OCI-LY7 (cell line): ENCODE results near the gene PDIA6. TPM values are rescaled to one million over a fixed set of nuclear protein-coding genes. Genes with fewer than 3 reads are reported as not detected.

Experiments used
- BruUV-seq: library from RNA; stranded (reverse); fragments of 400-500 nt; replicated peaks from 2 replicates; lab custom pipeline; 2021; lab: Mats Ljungman, UMichigan
- CTCF ChIA-PET: fragments of 300-600 bp; sonication (Branson Sonifier 250); formaldehyde crosslinking; loops from one replicate; lab custom pipeline; 2022; ENCODE audit warnings: antibody characterized with exemption; ENCODE audit not compliant: unreplicated experiment; lab: Charles Lee
- POLR2A ChIA-PET: fragments of 300-600 bp; sonication (Branson Sonifier 250); formaldehyde crosslinking; loops from one replicate; lab custom pipeline; 2022; ENCODE audit warnings: antibody characterized with exemption; lab: Charles Lee
- DNase-seq: peaks from one replicate; pipeline ENCODE4 v3.0.0-alpha.2; 2015; ENCODE audit warnings: low spot score
- H2AFZ ChIP-seq: fragments of 200-600 bp; sonication (generic), shearing (Covaris generic); 2 replicates; pipeline ENCODE4 v1.6.1; 2014; ENCODE audit warnings: mild to moderate bottlenecking, antibody characterized with exemption, low read length, moderate library complexity
- H3K27ac ChIP-seq: fragments of 200-600 bp; sonication (generic); 2 replicates; pipeline ENCODE4 v1.5.1; 2014; ENCODE audit warnings: mixed run types, low read depth, mild to moderate bottlenecking, moderate library complexity, low read length, inconsistent platforms; ENCODE audit not compliant: poor library complexity, severe bottlenecking
- H3K36me3 ChIP-seq: fragments of 200-600 bp; sonication (generic); 2 replicates; pipeline ENCODE4 v1.6.1; 2014; ENCODE audit warnings: mild to moderate bottlenecking, antibody characterized with exemption, low read length, moderate library complexity, mixed read lengths; ENCODE audit not compliant: insufficient read depth
- H3K4me1 ChIP-seq: fragments of 200-600 bp; sonication (generic); 2 replicates; pipeline ENCODE4 v1.5.1; 2014; ENCODE audit warnings: mild to moderate bottlenecking, low read length; ENCODE audit not compliant: insufficient read depth, poor library complexity, severe bottlenecking
- H3K4me2 ChIP-seq: fragments of 200-600 bp; sonication (generic); 2 replicates; pipeline ENCODE4 v1.6.1; 2014; ENCODE audit warnings: mild to moderate bottlenecking, low read length
- H3K4me3 ChIP-seq: fragments of 200-600 bp; sonication (generic); 2 replicates; pipeline ENCODE4 v1.5.1; 2014; ENCODE audit warnings: mild to moderate bottlenecking, low read depth, low read length; ENCODE audit not compliant: poor library complexity, severe bottlenecking
- H3K79me2 ChIP-seq: fragments of 200-600 bp; sonication (generic); 2 replicates; pipeline ENCODE4 v1.6.1; 2016; ENCODE audit warnings: low read depth, mild to moderate bottlenecking, low read length, moderate library complexity, mixed read lengths; ENCODE audit not compliant: insufficient read depth
- H3K9me2 ChIP-seq: fragments of 200-600 bp; sonication (generic); 2 replicates; pipeline ENCODE4 v1.6.1; 2016; ENCODE audit warnings: mild to moderate bottlenecking, low read length, mixed read lengths; ENCODE audit not compliant: insufficient read depth
- H3K9me3 ChIP-seq: fragments of 200-600 bp; sonication (generic); 2 replicates; pipeline ENCODE4 v1.6.1; 2014; ENCODE audit warnings: mild to moderate bottlenecking, mixed run types, low read length, mixed read lengths
- H4K20me1 ChIP-seq: fragments of 200-600 bp; sonication (generic); 2 replicates; pipeline ENCODE4 v1.6.1; 2014; ENCODE audit warnings: mild to moderate bottlenecking, antibody characterized with exemption, low read length, moderate library complexity, mixed read lengths; ENCODE audit not compliant: insufficient read depth
- CTCF ChIP-seq: fragments of 200-600 bp; sonication (generic); conservative IDR thresholded peaks from 2 replicates; pipeline ENCODE4 v1.5.1; 2014; ENCODE audit warnings: mild to moderate bottlenecking, antibody characterized with exemption, low read length, moderate library complexity, mixed read lengths
- EZH2phosphoT487 ChIP-seq: fragments of 200-600 bp; sonication (generic); IDR thresholded peaks from 2 replicates; pipeline ENCODE4 v1.6.1; 2018; ENCODE audit warnings: low read depth, borderline replicate concordance, mild to moderate bottlenecking, mixed run types, antibody characterized with exemption, low read length, moderate library complexity, mixed read lengths
- intact Hi-C: fragments of 100-400 bp; cut with micrococcal nuclease; formaldehyde crosslinking; loops from one replicate; pipeline ENCODE4 v1.10.0; 2022; ENCODE audit not compliant: unreplicated experiment
- total RNA-seq, 2 experiments: library from RNA; depleted of rRNA in 1 of 2; stranded (reverse); fragments of >200 nt in 1 of 2; shearing (Covaris generic) in 1 of 2; gene quantifications; 2 replicates each; pipeline ENCODE4 v1.2.3, GENCODE V29; 2014 to 2022

PDIA6 gene
- total RNA-seq, 2 experiments from 2014 or later: 150 to 171 TPM

DNA sequence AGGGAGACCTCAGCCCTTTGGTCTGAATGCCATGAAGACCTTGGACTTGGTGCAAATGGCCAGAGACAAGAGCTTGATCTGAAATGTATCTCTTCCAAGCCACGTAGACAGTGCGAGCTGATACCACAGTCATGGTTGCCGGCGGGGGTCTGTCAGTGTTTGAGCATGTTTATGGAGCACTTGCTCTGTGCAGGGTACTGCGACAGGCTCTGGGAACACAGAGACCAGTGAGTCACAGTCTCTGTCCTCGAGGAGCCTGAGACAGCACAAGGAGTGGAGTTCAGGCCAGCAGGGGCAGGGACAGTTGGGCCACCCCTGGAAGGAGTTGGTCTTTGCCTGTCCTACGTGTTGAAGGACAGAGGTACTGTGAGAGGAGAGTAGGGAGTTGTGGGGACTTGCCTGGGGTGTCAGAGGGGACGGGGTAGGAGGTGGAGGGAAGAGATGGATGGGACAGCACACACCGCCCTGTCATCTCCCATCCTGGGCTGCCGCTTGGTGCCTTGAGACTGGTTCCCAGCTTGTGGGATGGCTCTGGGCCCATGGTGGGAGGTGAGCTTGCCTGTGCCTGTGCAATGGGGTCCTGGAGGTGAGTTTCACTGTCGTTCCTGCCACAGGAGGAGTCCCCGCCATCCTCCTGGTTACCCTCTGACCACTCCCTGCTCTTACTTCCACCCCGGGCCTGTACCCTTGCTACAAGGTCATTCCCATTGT lies 51.6 kb downstream of the PDIA6 start:
- H2AFZ ChIP-seq: no peak overlapping the region
- H3K9me3 ChIP-seq: no peaks in the 10 kb centered on the region
- peaks cover 7% of the 10 kb centered on the region for H3K4me1 ChIP-seq
- DNase-seq: no peak
- no peaks in the 10 kb centered on the region for H3K79me2 ChIP-seq
- H3K9me2 ChIP-seq: no peaks in the 10 kb centered on the region
- intact Hi-C loops: no loop called here
- no peaks in the 10 kb centered on the region for H4K20me1 ChIP-seq
- no peak overlapping the region for H3K4me2 ChIP-seq
- H3K27ac ChIP-seq: no peak overlapping the region
- ChIA-PET POLR2A (no interaction called here), CTCF (no interaction called here)
- TF ChIP-seq CTCF (no peak), EZH2phosphoT487 (no peak)
- H3K4me3 ChIP-seq: no peak overlapping the region
- BruUV-seq: no TSS peak
- no peaks in the 10 kb centered on the region for H3K36me3 ChIP-seq

- peaks cover 6% of the 10 kb centered on the region for H3K4me1 ChIP-seq
- H3K9me3 ChIP-seq: no peaks in the 10 kb centered on the region
- BruUV-seq: no TSS peak
- H2AFZ ChIP-seq: no peak overlapping the region
- intact Hi-C loops: no loop called here
- DNase-seq: no peak
- H3K4me2 ChIP-seq: no peak overlapping the region
- no peak overlapping the region for H3K27ac ChIP-seq
- POLR2A ChIA-PET: no interaction called here
- H3K4me3 ChIP-seq: no peak overlapping the region
- H3K79me2 ChIP-seq: no peaks in the 10 kb centered on the region
- no peaks in the 10 kb centered on the region for H4K20me1 ChIP-seq
- H3K36me3 ChIP-seq: no peaks in the 10 kb centered on the region
- no peak for TF ChIP-seq EZH2phosphoT487
- no peak for TF ChIP-seq CTCF
- H3K9me2 ChIP-seq: no peaks in the 10 kb centered on the region
- CTCF ChIA-PET: no interaction called here
Measured at GRCh38 chr2:10759151-10759714, 53.4 kb downstream of the PDIA6 start.

DNA sequence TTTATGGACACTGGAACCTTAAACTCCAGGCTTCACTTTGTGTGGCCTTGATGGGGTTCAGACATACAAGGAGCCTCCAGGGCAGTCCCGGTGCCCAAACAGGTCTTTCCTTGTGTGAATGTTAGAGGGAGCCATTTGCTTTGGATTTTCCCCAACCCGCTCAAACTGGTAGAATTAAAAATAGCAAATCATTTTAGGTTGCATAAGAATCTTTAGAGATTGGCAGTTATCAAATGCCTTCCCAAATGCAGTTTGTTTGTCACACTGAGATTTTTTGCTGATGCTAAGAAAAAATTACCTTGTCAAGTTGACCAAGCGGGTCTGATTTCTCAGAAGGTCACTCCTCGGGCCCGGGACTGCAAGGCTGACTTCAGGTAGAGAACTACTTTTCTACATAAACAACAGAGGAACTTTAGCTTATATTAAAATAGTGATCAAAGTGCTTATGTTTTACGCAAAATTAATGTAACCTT lies 54.7 kb downstream of the PDIA6 start:
- no peaks in the 10 kb centered on the region for H3K4me1 ChIP-seq
- no peaks in the 10 kb centered on the region for H3K79me2 ChIP-seq
- H3K9me3 ChIP-seq: no peaks in the 10 kb centered on the region
- CTCF ChIA-PET: no interaction called here
- no peaks in the 10 kb centered on the region for H4K20me1 ChIP-seq
- no peak overlapping the region for H3K4me3 ChIP-seq
- no peak for TF ChIP-seq CTCF
- no peak for TF ChIP-seq EZH2phosphoT487
- H3K36me3 ChIP-seq: no peaks in the 10 kb centered on the region
- H3K27ac ChIP-seq: no peak overlapping the region
- intact Hi-C loops: no loop called here
- H3K4me2 ChIP-seq: no peak overlapping the region
- POLR2A ChIA-PET: no interaction called here
- H2AFZ ChIP-seq: no peak overlapping the region
- DNase-seq: no peak
- no peaks in the 10 kb centered on the region for H3K9me2 ChIP-seq
- no TSS peak for BruUV-seq
